Smooth muscle cell of the brain vasculature (primary cell): ENCODE data around the gene CLSTN2.

Source experiments
- DNase-seq: peaks from one replicate; pipeline ENCODE4 v3.0.0-alpha.2; 2012; ENCODE audit warnings: low read depth, low spot score

CLSTN2 gene

GRCh38 chr3:140093742-140094141, 158.8 kb downstream of the CLSTN2 start:
- peak; percentile 77 for DNase-seq

- DNase-seq = no peak
Measured at GRCh38 chr3:140094487-140094886, 159.5 kb downstream of the CLSTN2 start.

GRCh38 chr3:140096037-140096436, 161.1 kb downstream of the CLSTN2 start:
- no peak for DNase-seq

- no peak for DNase-seq
Measured at GRCh38 chr3:140097874-140098635, 163.1 kb downstream of the CLSTN2 start.

- DNase-seq = no peak
Measured at GRCh38 chr3:140100479-140100878, 165.5 kb downstream of the CLSTN2 start.

GRCh38 chr3:140103166-140103565, 168.2 kb downstream of the CLSTN2 start:
- no peak for DNase-seq

- DNase-seq = no peak
Measured at GRCh38 chr3:140103986-140104645, 169.1 kb downstream of the CLSTN2 start.

GRCh38 chr3:140113996-140114788, 179.2 kb downstream of the CLSTN2 start:
- no peak for DNase-seq

- no peak for DNase-seq
Measured at GRCh38 chr3:140114789-140115080, 179.8 kb downstream of the CLSTN2 start.

- DNase-seq = no peak
Measured at GRCh38 chr3:140117096-140117526, 182.1 kb downstream of the CLSTN2 start.

GRCh38 chr3:140122183-140122582, 187.2 kb downstream of the CLSTN2 start:
- DNase-seq = no peak

GRCh38 chr3:140128217-140128616, 193.2 kb downstream of the CLSTN2 start:
- DNase-seq = no peak

- DNase-seq = no peak
Measured at GRCh38 chr3:140128631-140129030, 193.6 kb downstream of the CLSTN2 start.

- no peak for DNase-seq
Measured at GRCh38 chr3:140129768-140130284, 194.8 kb downstream of the CLSTN2 start.

- DNase-seq = no peak
Measured at GRCh38 chr3:140131895-140132294, 196.9 kb downstream of the CLSTN2 start.

- DNase-seq = no peak
Measured at GRCh38 chr3:140134231-140134965, 199.4 kb downstream of the CLSTN2 start.

GRCh38 chr3:140135461-140135860, 200.5 kb downstream of the CLSTN2 start:
- DNase-seq = no peak

GRCh38 chr3:140143367-140144069, 208.5 kb downstream of the CLSTN2 start:
- no peak for DNase-seq

GRCh38 chr3:140145528-140145927, 210.5 kb downstream of the CLSTN2 start:
- no peak for DNase-seq

GRCh38 chr3:140146668-140147067, 211.7 kb downstream of the CLSTN2 start:
- no peak for DNase-seq

GRCh38 chr3:140147965-140148490, 213.0 kb downstream of the CLSTN2 start:
- DNase-seq = no peak
